COLO829 (cell line): ENCODE data around the gene CCDC27.
"Not testable (repeated sequence)": the region's sequence is repeated elsewhere in the genome, so short reads cannot be mapped to it uniquely, and the experiment has no call there.

Experiments used
- DNase-seq: peaks from one replicate; pipeline ENCODE4 v3.0.0; 2012; ENCODE audit warnings: low spot score

The CCDC27 gene

DNA sequence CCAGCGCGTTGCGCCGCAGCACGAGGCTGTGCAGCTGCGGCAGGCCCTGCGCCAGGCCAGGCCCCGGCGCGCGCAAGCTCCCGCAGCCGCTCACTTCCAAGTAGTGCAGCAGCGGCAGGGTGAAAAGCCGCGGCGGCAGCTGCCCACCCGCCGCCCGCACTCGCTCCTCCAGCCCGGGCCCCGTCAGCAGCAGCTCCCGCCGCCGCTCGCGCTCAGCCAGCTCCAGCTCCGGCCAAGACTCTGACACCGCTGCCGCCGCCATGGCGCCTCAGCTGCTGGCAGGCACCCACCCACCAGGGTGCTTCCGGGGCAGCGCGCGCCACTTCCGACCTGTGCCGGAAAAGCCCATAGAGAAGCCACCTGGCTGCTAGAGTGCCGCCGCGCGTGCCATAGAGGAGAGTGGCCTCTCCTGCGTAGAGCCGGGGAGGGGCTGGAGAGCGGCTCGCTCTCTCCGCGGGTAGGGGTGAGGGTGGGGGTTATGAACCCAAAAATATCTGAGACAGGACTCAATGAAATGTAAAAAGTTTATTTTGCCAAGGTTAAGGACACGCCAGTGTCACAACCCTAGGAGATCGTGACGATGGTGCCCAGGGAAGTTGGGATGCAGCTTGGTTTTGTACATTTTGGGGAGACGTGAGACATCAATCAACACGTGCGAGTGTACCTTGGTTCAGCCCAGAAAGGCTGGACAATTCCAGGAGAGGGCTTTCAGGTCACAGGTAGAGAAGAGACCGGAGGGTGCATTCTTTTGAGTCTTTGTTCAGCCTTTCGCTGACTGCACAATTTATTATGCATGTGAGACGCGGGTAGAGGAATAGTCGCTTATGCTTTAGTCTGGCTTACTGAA lies 44.2 kb downstream of the CCDC27 start, which contains the start of gene LRRC47:
Gene LRRC47 (minus strand): TSS at position 284 of the 847 bp plus-strand sequence. CDS start 22 bp downstream, at position 262.
- peak; percentile 95 for DNase-seq

DNA sequence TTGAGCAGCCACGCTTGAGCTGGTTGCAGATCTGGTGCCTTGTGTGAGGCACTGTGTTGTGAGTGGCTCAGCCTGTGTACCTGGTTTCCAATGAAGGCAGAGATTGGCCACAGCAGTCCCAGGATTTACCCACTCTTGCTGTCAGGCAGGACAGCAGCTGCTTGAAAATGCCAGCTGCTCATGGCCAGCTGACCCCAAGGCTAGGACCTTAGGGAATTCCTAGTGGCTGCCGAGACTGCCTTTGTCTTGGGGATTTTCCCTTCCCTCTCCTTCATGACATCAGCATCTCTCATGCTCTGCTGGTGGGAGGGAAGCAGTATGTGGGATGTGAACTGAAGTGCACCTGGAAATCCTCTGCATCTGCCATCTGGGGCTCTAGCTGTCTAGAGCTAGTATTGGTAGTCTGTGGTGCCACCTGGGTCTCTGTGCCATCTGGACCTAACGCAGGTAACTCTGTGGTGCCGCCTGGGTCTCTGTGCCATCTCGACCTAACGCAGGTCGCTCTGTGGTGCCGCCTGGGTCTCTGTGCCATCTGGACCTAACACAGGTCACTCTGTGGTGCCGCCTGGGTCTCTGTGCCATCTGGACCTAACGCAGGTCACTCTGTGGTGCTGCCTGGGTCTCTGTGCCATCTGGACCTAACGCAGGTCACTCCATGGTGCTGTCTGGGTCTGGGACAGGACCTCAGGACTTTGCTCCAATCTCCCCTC lies 47.9 kb downstream of the CCDC27 start:
- no peak for DNase-seq

DNA sequence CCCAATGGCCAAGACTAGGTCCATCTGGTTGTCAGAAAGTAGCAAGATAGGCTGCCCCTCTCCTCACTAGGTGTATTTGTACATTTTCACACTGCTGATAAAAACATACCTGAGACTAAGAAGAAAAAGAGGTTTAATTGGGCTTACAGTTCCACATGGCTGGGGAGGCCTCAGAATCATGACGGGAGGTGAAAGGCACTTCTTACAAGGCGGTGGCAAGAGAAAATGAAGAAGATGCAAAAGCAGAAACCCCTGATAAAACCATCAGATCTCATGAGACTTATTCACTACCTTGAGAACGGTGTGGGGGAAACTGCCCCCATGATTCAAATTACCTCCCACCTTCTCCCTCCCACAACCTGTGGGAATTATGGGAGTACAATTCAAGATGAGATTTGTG lies 48.5 kb downstream of the CCDC27 start:
- not testable (repeated sequence) for DNase-seq

- DNase-seq, result no peak
Measured at GRCh38 chr1:3803905-3804626, 51.8 kb downstream of the CCDC27 start.

- DNase-seq, result not testable (repeated sequence)
Measured at GRCh38 chr1:3804627-3804944, 52.3 kb downstream of the CCDC27 start.

- DNase-seq, result no peak
Measured at GRCh38 chr1:3805038-3805437, 52.8 kb downstream of the CCDC27 start.

- DNase-seq, result no peak
Measured at GRCh38 chr1:3807769-3808168, 55.5 kb downstream of the CCDC27 start.

GRCh38 chr1:3809680-3810079 lies 57.4 kb downstream of the CCDC27 start:
- DNase-seq, result no peak

DNA sequence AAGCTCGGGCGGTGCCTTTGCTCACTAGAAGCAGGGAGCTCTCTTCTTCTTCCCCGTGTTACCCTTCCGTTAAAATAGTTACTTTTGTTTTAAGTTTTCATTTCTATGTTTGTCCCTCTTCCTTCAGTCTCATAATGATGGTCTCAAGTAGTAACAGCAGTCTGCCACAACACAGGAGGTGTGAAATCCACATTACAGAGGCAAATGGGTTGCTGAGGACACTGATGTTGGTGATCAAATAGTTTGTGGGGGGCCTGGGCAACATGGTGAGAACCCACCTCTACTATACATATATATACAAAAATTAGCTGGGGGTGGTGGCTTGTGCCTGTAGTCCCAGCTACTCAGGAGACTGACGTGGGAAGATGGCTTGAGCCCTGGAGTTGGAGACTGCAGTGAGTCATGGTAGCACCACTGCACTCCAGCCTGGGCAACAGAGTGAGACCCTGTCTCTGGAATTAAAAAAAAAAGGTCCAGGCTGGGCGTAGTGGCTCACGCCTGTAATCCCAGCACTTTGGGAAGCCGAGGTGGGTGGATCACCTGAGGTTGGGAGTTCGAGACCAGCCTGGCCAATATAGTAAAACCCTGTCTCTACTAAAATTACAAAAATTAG lies 58.0 kb downstream of the CCDC27 start:
- DNase-seq, result not testable (repeated sequence)

DNA sequence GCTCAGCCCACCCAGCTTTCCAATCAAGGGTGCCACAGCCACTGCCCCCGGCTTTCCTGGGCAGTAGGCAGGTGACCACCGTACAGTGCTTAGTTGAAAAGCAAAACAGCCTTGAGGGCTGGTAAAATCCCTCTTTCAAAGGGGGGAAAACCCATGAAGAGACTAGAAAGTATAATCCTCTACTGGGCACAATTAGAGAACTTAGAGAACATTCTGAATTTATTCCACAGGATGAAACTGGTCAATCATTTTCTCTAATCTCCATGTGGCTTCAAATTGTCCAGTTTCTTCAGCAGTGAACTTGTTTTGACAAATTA lies 59.3 kb downstream of the CCDC27 start:
- no peak for DNase-seq

DNA sequence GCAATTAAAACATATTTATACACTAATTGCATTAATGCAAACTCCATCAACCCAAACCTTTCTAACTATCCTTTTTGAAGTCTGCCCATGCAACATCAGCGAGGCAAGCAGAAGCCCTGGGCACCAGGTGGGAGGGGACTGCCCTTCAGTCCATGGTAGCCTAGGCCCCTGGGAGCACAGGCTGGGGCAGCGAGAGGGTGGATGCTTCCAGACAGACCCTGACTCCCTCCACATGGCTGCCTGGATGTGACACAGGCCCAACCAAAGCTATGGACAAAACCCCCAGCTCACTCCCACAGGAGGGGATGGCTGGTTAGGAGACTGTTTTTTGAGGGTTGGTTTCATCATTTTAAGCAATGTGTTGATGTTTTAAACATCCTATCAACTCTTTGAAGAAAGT lies 61.8 kb downstream of the CCDC27 start:
- no peak for DNase-seq

- DNase-seq, result no peak
Measured at GRCh38 chr1:3814771-3815561, 62.7 kb downstream of the CCDC27 start.

DNA sequence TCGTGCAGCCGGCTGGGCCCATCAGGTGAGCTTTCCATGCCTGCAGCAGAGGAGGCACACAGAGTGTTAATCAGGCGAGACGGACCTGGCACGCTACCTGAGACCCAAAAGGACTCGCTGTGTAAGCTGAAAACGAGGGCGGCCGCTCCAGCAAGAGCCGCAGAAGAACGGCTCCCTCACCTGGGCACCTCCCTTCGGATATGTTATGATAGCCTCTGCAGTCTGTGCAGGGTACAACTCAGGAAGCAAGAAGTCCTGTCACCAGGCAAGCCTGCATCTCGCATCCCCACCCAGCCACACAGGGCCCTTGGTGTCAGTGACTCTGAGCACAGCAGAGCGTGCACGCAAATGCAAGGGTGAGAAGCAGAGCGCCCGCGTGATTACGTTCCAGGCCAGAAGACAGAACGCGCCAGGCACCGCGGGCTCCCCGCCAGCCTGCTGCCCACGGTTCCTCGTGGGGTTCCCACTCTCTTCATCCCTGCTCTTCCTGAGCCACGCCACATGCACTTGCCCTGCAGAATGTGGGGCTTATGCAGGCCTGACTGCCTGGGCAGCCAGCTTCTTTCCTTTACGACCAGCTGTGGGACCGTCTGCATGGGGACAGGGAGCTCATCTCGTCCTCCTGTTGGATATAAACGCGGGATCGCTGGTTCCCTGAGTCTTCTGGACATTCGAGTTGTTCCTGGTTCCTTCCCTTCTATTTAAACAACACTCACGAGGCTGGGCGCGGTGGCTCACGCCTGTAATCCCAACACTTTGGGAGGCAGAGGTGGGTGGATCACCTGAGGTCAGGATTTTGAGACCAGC lies 64.3 kb downstream of the CCDC27 start:
- no peak for DNase-seq

DNA sequence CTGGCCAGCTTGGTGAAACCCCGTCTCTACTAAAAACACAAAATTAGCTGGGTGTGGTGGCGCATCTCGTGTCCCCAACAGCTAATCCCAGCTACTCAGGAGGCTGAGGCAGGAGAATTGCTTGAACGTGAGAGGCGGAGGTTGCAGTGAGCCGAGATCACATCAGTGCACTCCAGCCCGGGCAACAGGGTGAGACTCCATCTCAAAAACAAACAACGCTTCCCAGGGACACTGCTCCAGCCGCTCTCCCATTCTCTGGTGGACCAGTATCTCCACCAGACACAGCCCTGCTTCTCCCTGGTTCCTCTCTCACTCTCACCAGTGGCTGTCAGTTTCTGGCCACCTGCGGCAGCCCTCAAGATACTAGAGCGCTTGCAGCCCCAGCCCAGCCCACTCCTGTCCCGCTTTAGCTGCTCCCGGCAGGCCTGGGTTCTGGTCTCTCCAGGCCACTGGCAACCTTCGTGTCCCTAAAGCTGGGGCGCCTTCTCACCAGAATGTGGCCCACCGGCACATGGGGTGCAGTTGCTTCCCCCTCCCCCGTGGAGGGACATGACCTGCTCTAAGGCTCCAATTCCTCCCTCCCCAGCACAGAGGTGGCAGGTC lies 65.0 kb downstream of the CCDC27 start:
- DNase-seq, result no peak

GRCh38 chr1:3817821-3818597 lies 65.8 kb downstream of the CCDC27 start:
- no peak for DNase-seq

- DNase-seq, result no peak
Measured at GRCh38 chr1:3819771-3820200, 67.5 kb downstream of the CCDC27 start.

DNA sequence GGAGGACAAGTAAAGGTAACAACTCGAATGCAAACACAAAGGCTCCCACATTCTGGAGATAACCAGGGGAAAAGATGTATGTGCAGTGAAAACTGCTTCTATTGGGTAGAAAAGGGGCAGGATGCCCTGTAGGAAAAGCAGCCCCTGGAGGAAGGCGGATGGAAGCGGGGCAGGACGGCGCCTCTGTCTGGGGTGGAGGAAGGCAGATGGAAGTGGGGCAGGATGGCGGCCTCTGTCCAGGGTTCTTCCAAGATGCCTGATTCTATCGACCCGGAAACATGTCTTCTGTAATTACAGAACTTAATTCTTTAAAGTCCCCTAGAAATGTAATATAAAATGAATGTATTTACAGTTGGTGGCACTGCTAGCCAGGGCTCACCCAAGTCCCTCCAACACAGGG lies 68.1 kb downstream of the CCDC27 start:
- no peak for DNase-seq

- no peak for DNase-seq
Measured at GRCh38 chr1:3821004-3821403, 68.8 kb downstream of the CCDC27 start.
